ENCODE results near the gene VEPH1. TPM values are rescaled to one million over a fixed set of nuclear protein-coding genes. Genes with fewer than 3 reads are reported as not detected.

VEPH1 gene
- total RNA-seq, 2 experiments from 2014 or later, result not detected

- no peaks in the 10 kb centered on the region for H3K27me3 Mint-ChIP-seq
- intact Hi-C loops (cut with micrococcal nuclease), result loop anchor here (2.0 to 5.0 kb wide), 3 partner anchors 33 to 81 kb away; no protein-coding TSS in a partner anchor
These were observed 265.3 kb downstream of the VEPH1 start for GRCh38 chr3:157237886-157238285.

GRCh38 chr3:157235291-157235690 lies 267.9 kb downstream of the VEPH1 start:
- TF ChIP-seq CTCF (IDR thresholded peaks at IDR 0.05), result no peak
- ChIA-PET CTCF (interaction anchor here (1.1 kb wide), 1 partner anchor 74 kb away, joined by 3 read pairs; no protein-coding TSS in a partner anchor), POLR2A (interaction anchor here (1.2 kb wide), 1 partner anchor 75 kb away, joined by 4 read pairs; no protein-coding TSS in a partner anchor)
- intact Hi-C loops (cut with micrococcal nuclease), result loop anchor here (5.0 kb wide), 2 partner anchors 58 to 78 kb away; no protein-coding TSS in a partner anchor
- ATAC-seq (no peak), DNase-seq (no peak)
- Mint-ChIP-seq H3K27me3 (no peaks in the 10 kb centered on the region), H3K4me1 (ENCODE audit: low read depth) (peaks cover 5% of the 10 kb centered on the region), H3K36me3 (ENCODE audit: low read depth) (no peaks in the 10 kb centered on the region), H3K4me3 (no peak overlapping the region), H3K9me3 (no peaks in the 10 kb centered on the region), H3K27ac (no peak overlapping the region)

More at GRCh38 chr3:157237886-157238285, 265.3 kb downstream of the VEPH1 start:
- Mint-ChIP-seq H3K4me1 (ENCODE audit: low read depth) (peaks cover 5% of the 10 kb centered on the region), H3K9me3 (no peaks in the 10 kb centered on the region), H3K4me3 (no peak overlapping the region), H3K27ac (no peak overlapping the region), H3K36me3 (ENCODE audit: low read depth) (no peaks in the 10 kb centered on the region)
- no peak for TF ChIP-seq CTCF (IDR thresholded peaks at IDR 0.05)
- ChIA-PET POLR2A (interaction anchor here (1.0 to 3.6 kb wide), 2 partner anchors 15 to 77 kb away, joined by 3 to 18 read pairs; partner anchors contain the start of gene CCNL1), CTCF (interaction anchor here (1.0 to 2.7 kb wide), 10 partner anchors 9 to 101 kb away, joined by 3 to 12 read pairs (median 4); no protein-coding TSS in a partner anchor)
- no peak for ATAC-seq
- DNase-seq, result no peak

- TF ChIP-seq CTCF (IDR thresholded peaks at IDR 0.05), result no peak
- POLR2A ChIA-PET, result no interaction called here
- intact Hi-C loops (cut with micrococcal nuclease), result no loop called here
- Mint-ChIP-seq H3K4me3 (no peak overlapping the region), H3K27ac (no peak overlapping the region), H3K27me3 (no peaks in the 10 kb centered on the region), H3K4me1 (ENCODE audit: low read depth) (peaks cover under 1% of the 10 kb centered on the region), H3K36me3 (ENCODE audit: low read depth) (no peaks in the 10 kb centered on the region), H3K9me3 (no peaks in the 10 kb centered on the region)
- ATAC-seq (no peak), DNase-seq (no peak)
- CTCF ChIA-PET, result interaction anchor here (1.1 kb wide), 1 partner anchor 73 kb away, joined by 3 read pairs; no protein-coding TSS in a partner anchor
These were observed 269.3 kb downstream of the VEPH1 start for GRCh38 chr3:157233923-157234322.

GRCh38 chr3:157232141-157232540 lies 271.1 kb downstream of the VEPH1 start:
- ChIA-PET CTCF (interaction anchor here (1.1 kb wide), 1 partner anchor 13 kb away, joined by 3 read pairs; no protein-coding TSS in a partner anchor), POLR2A (interaction anchor here (2.3 kb wide), 1 partner anchor 58 kb away, joined by 4 read pairs; no protein-coding TSS in a partner anchor)
- no peaks in the 10 kb centered on the region for H3K36me3 Mint-ChIP-seq (ENCODE audit: low read depth)
- H3K4me1 Mint-ChIP-seq (ENCODE audit: low read depth), result no peaks in the 10 kb centered on the region
- no peak for DNase-seq
- no peak overlapping the region for H3K27ac Mint-ChIP-seq
- no peak for ATAC-seq
- intact Hi-C loops (cut with micrococcal nuclease), result no loop called here
- H3K4me3 Mint-ChIP-seq, result no peak overlapping the region
- TF ChIP-seq CTCF (IDR thresholded peaks at IDR 0.05), result no peak
- H3K9me3 Mint-ChIP-seq, result no peaks in the 10 kb centered on the region
- H3K27me3 Mint-ChIP-seq, result no peaks in the 10 kb centered on the region

- ATAC-seq, result no peak
- peaks cover 7% of the 10 kb centered on the region for H3K4me1 Mint-ChIP-seq (ENCODE audit: low read depth)
- CTCF ChIA-PET, result no interaction called here
- no peaks in the 10 kb centered on the region for H3K27me3 Mint-ChIP-seq
- no peak overlapping the region for H3K4me3 Mint-ChIP-seq
- no peaks in the 10 kb centered on the region for H3K36me3 Mint-ChIP-seq (ENCODE audit: low read depth)
- no peak for DNase-seq
- H3K27ac Mint-ChIP-seq, result no peak overlapping the region
- no peak for TF ChIP-seq CTCF (IDR thresholded peaks at IDR 0.05)
- H3K9me3 Mint-ChIP-seq, result no peaks in the 10 kb centered on the region
- intact Hi-C loops (cut with micrococcal nuclease), result no loop called here
- POLR2A ChIA-PET, result interaction anchor here (2.3 kb wide), 1 partner anchor 56 kb away, joined by 4 read pairs; no protein-coding TSS in a partner anchor
These were observed 272.1 kb downstream of the VEPH1 start for GRCh38 chr3:157231071-157231470.
